ENCODE results near the gene CAPN8.

The CAPN8 gene

GRCh38 chr1:223654083-223654482, 11.4 kb downstream of the CAPN8 start:
- no peak for DNase-seq (ENCODE audit: low read depth in 2 of 2)

- no peak for DNase-seq (ENCODE audit: low read depth in 2 of 2)
These were observed 12.1 kb downstream of the CAPN8 start for GRCh38 chr1:223653431-223653830.

GRCh38 chr1:223653015-223653414, 12.5 kb downstream of the CAPN8 start:
- DNase-seq (ENCODE audit: low read depth in 2 of 2): no peak

DNA sequence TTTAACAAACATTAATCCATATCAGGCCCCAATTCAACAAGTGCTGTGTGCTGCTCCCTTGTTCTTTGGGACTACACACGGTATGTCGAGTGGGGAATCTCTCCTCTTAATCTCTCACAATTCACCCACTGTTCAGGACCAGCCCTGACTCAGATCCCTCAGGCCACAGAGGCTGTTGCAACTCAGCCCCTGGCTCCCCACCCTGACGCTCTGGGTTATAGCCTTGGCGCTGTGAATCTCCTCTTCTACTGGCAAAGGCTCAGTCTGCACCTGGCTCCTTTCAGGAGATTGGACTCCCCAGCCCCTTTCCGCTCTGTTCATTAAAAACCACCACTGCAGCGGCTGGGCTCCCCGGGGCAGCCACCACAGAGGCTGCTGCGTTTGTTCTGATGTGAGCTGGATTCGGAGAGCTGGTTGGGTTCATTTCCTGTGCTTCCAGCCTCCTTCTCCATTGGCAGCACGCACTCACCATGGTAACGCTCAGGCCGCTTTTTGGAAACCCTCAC, 13.0 kb downstream of the CAPN8 start:
- DNase-seq (ENCODE audit: low read depth in 2 of 2): no peak

DNA sequence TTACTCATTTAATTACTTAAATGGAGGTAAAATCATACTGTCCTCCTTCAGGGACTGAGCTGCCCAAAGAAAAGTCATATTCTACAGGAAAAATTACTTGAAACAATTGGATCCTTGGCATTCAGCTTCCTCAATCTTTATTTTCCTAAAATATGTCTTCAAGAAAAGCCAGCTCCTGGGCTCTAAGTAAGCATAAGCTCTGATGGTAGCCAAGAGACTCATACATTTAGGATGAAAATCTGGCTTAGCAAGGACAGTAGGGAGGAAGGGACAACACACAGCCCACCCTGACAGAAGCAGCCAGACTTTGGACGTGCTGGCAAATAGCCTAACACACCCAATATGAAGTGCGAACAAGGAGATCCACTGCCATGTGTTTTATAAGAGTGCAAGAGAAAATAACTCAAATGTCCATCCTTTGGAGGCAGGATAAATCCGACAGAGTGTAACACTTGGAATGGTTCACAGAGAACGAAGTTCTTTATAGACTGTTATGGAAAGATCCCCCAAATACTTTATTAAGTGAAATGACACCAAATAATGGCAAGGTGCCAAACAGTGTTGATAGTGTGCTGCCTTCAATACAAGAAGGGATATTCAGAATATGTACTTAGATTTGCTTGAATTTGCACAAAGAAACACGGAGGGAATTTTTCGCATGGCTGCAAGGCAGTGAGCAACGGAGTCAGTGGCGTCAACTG, 14.1 kb downstream of the CAPN8 start:
- DNase-seq (ENCODE audit: low read depth in 2 of 2): no peak

GRCh38 chr1:223650465-223650864, 15.0 kb downstream of the CAPN8 start:
- no peak for DNase-seq (ENCODE audit: low read depth in 2 of 2)

GRCh38 chr1:223649222-223649621, 16.3 kb downstream of the CAPN8 start:
- no peak for DNase-seq (ENCODE audit: low read depth in 2 of 2)

DNA sequence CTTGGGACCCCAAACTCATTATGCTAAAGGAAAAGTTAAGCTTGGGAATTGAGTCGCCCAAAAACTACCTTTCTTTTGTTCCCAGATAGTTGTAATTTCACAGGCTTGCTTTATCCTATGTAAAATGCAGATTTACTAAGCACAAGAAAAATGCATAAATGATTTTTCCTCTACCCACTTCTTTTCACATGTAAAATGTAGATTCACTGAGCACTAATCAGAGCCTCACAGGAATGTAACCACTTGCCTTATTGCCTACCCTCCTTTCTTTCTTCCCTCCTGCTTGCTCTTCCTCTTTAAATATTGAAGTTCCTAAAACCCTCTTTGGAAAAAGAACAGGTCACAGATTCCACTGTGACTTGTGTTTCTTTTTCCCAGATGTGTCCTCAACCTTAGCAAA, 18.3 kb downstream of the CAPN8 start:
- DNase-seq (ENCODE audit: low read depth in 2 of 2): no peak

GRCh38 chr1:223645903-223646302, 19.6 kb downstream of the CAPN8 start:
- DNase-seq (ENCODE audit: low read depth in 2 of 2): no peak

DNA sequence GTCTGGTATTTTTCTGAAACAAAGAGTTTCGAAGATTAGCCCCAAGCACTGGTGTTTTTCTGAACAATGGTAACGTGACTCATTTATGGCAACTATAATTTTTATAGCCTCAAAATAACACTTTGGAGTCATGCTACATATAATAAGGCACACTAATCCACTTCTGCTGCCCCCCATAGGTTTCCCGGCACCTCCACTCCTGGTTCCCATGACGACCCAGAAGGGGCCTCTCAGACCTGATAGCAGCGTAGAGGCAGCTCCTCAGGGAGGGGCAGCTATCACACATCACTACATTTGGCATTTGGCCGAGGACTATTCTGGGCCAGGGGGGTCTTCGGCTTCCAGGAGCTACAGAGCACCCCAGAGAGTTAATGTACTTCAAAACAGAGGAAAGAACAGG, 23.3 kb downstream of the CAPN8 start:
- no peak for DNase-seq (ENCODE audit: low read depth in 2 of 2)

DNA sequence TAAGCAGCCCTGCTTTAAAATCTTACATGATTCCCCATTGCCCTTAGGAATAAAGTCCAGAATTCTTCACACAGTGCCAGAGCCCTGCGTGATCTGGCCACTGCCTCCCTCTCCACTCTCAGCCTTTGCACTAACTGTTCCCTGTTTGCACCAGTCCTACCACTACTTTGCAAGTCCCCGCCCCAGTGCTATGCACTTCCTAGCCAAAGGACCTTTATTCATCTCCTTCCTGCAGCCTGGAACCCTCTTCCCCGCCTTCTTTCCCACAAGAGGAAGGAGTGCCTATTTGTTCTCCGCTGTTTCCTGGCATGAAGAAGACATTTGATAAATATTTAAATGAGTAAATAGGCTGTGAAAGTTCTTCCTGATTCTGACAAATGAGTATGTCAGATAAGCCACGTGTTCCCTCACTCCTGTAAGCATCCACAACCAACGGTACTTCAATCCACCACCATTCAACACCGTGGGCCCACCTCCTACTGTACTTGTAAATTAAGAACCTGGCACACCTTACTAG, 23.9 kb downstream of the CAPN8 start:
- no peak for DNase-seq (ENCODE audit: low read depth in 2 of 2)

DNA sequence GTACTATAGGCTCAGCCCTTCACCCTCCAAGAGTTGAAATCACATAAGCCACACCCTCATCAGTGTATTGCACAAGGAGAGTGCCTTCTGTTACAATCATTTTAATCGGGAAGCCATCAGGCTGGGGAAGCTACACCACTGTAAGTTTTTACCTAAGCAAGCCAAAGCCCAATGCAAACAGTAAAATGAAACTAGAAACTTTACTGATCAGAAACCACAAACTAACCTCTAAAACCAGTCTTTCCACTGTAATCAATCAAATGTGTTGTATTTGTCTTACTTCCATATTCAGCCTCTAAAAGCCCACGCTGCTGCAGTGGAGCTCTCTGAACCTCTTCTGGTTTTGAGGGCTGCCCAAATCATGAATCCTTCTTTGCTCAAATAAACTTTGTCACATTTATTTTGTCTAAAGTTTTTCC, 26.2 kb downstream of the CAPN8 start:
- no peak for DNase-seq (ENCODE audit: low read depth in 2 of 2)

- no peak for DNase-seq (ENCODE audit: low read depth in 2 of 2)
These were observed 30.3 kb downstream of the CAPN8 start for GRCh38 chr1:223635236-223635635.

DNA sequence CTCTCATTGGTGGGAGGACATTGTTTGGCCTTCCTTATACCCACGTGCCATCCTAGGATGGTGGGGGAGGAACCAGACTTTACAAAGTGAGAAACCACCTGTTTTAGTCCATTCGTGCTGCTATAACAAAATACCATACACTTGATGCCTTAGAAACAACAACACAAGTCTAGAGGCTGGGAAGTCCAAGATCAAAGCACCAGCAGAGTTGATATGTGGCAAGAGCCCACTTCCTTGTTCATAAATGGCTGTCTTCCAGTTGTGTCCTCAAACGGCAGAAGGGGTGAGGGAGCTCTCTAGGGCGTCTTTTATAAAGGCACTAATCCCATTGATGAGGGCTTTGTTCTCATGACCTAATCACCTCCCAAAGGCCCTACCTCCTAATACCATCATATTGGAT, 31.1 kb downstream of the CAPN8 start:
- DNase-seq (ENCODE audit: low read depth in 2 of 2): no peak

- DNase-seq (ENCODE audit: low read depth in 2 of 2): no peak
These were observed 33.5 kb downstream of the CAPN8 start for GRCh38 chr1:223631956-223632355.

GRCh38 chr1:223631473-223631872, 34.0 kb downstream of the CAPN8 start:
- DNase-seq (ENCODE audit: low read depth in 2 of 2): no peak

- DNase-seq (ENCODE audit: low read depth in 2 of 2): no peak
These were observed 36.4 kb downstream of the CAPN8 start for GRCh38 chr1:223629126-223629457.

DNA sequence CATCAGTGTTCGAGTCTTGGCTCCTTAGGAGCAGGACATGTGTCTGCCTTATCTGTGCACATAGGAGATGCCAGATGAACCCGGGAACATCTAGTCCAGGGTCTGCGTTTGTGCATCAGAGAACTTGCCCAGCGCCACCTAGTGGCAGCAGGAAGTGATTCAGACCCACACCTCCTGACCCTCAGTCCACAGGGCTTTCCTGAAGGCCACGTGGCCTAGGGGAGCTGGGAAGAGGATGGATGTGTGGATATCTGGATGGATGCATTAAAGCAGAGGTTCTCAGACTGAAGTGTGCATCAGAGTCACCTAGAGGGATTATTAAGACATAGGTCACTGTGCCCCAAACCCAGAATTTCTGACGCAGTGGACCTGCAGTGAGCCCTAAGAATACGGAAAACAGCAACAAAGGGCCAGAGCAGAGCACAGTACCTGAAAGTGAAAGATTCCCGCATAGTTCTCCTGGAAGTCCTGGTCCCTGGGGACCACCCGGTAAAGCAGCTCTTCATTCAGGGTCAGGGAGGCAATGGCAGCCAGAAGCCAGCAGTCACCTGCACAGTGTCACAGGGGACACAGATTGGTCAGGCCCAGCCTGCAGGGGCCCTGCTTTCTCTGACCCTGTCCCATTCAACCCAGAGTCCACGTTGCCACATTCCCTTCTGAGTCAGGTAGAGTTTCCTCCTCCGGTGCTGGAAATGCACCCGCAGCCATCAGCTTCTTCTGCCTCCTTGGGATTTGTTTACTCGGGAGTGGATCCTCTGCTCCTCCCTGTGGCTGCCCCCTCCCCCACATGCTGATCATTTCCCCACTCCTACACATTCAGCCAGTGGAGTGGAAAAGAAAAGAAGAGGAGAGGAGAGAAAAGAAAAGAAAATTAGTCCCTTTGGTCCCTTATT, 37.0 kb downstream of the CAPN8 start:
- DNase-seq (ENCODE audit: low read depth in 2 of 2): peak; percentile 19 to 26

DNA sequence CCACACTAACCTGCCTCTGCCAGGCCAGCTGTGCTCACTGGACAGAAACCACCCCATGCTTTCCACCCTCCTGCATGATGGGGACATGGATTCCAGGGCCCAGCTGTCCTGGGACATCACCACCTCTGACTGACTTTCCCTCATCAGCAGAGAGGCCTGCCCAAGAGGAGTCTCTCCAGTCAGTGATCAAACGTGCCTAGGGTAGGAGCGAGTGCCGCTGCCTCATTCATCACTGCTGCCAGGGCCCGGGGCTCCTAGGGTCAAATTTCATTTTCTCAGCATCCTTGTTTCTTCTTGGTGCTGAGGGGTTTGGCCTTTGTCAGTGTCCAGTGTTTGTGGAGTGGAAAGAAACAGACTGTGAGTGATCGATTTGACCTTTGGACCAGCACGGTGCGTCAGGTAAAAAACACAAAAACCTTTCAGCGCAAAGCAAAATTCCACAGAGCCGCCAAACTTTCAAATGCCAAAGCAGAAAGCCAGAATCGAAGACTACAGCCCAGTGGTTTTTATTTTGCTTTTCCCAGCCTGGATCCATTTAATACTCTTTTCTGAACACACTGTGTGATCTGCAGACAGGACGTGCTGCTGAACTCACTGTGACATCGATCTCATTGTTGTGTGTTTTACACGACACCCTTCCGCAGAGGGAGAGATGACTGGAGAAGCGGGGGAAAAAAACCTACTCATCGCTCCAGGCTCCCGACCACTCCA, 43.2 kb downstream of the CAPN8 start:
- DNase-seq (ENCODE audit: low read depth in 2 of 2): no peak

DNA sequence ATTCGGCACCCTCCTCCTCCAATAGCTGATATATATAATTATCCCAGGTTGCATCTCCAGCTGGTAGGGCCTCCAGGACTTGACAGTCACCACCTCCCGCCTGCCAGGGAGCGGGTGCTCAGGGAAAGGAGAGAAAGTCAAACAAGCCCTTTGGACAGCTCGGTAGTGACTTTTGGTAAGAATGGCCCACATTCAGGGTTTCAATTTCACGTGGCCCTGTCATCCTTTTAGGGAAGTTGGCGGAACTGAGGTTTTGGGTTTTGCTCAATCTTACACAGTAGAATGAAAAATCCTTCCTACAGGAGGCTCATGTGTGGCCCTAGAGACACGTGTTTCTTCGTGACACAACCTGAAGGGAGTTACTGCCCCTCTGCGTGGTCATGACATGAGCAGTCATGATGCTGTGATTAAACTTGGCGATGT, 44.2 kb downstream of the CAPN8 start:
- DNase-seq (ENCODE audit: low read depth in 2 of 2): no peak

DNA sequence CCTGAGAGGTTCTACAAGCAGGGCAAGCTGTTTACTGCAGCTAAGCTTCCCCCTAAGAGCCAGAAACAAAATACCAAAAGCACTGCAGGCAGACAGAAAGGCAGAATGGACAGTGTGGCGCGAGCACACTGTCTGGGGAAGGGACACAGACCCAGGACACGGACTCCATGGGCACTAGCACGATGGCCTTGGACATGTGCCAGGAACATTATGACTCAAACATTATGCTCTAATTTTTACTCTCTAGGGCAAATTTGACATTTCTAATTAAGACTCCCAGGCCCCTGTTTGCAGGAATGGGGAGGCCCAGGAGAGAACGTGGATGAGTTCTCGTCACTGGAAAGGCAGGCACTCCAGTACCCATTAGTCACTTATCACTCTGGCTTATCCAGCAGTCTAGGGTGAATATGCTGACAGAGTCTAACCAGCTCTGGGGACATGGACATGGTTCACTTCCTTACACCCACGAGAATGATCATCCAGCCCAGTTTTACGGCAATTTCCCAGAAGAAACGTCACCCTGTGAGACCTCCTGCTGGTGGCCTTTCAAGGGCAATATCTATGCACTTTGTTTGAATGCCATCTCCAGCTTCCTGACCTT, 45.1 kb downstream of the CAPN8 start:
- no peak for DNase-seq (ENCODE audit: low read depth in 2 of 2)

GRCh38 chr1:223618680-223619079, 46.8 kb downstream of the CAPN8 start:
- DNase-seq (ENCODE audit: low read depth in 2 of 2): no peak

Data from stimulated activated CD4-positive, alpha-beta T cell treated with anti-CD3 and anti-CD28 coated beads, Interleukin-15, amount 100 ng/mL, for 48 hours (primary cell).